K562 (cell line): Measurements from ENCODE around the gene RAMAC. TPM values are rescaled to one million over a fixed set of nuclear protein-coding genes. Genes with fewer than 3 reads are reported as not detected.

Source experiments
- ARNT ChIP-seq, 2 experiments: fragments of 450-650 bp; IDR thresholded peaks; 2 replicates each; pipeline ENCODE4 v1.6.1; 2016; ENCODE audit warnings: mild to moderate bottlenecking in 1 of 2
- HMG20B ChIP-seq: fragments of 250-450 bp; sonication (Bioruptor Pico); IDR thresholded peaks from 2 replicates; pipeline ENCODE4 v1.5.0; 2021; ENCODE audit warnings: mild to moderate bottlenecking
- MIER1 ChIP-seq: fragments of 450-650 bp; IDR thresholded peaks from 2 replicates; pipeline ENCODE4 v1.6.1; 2016; ENCODE audit warnings: antibody characterized with exemption, mild to moderate bottlenecking, low read depth
- NCOA2 ChIP-seq, 2 experiments: fragments of 450-650 bp; IDR thresholded peaks; 2 replicates each; pipeline ENCODE4 v1.6.1; 2018; ENCODE audit warnings: mild to moderate bottlenecking in 2 of 2, moderate library complexity in 1 of 2; ENCODE audit not compliant: partially characterized antibody in 2 of 2
- NFYB ChIP-seq: IDR thresholded peaks from 2 replicates; pipeline ENCODE4 v1.6.1; 2011; ENCODE audit warnings: mild to moderate bottlenecking, moderate library complexity; ENCODE audit not compliant: insufficient read length; ENCODE audit errors: extremely low read depth
- PHB2 ChIP-seq: fragments of 450-650 bp; IDR thresholded peaks from 2 replicates; pipeline ENCODE4 v1.6.1; 2017; ENCODE audit warnings: low read depth
- POLR2B ChIP-seq: fragments of 450-650 bp; IDR thresholded peaks from 2 replicates; pipeline ENCODE4 v1.6.1; 2018; ENCODE audit warnings: low read depth; ENCODE audit not compliant: partially characterized antibody
- RAD21 ChIP-seq, 2 experiments: fragments of 250-450 bp in 1 of 2; fragments of 450-650 bp in 1 of 2; sonication (Bioruptor Pico) in 1 of 2; formaldehyde crosslinking in 1 of 2; IDR thresholded peaks in 1 of 2; conservative IDR thresholded peaks in 1 of 2; 2 replicates each; pipeline versions ENCODE4 v1.4.0 to v1.8.0; 2020 to 2022; ENCODE audit warnings: mild to moderate bottlenecking in 2 of 2, moderate library complexity in 1 of 2
- SNRNP70 ChIP-seq: fragments of 200-400 bp; formaldehyde crosslinking; optimal IDR thresholded peaks from 2 replicates; pipeline ENCODE3; 2017; ENCODE audit warnings: low read depth, low read length
- ZFPM2 ChIP-seq: fragments of 250-450 bp; sonication (Bioruptor Pico); IDR thresholded peaks from 2 replicates; pipeline ENCODE4 v1.5.1; 2022; ENCODE audit warnings: mild to moderate bottlenecking
- ZNF668 ChIP-seq: fragments of 250-450 bp; sonication (Bioruptor Pico); IDR thresholded peaks from 2 replicates; pipeline ENCODE4 v1.8.0; 2022; ENCODE audit warnings: mild to moderate bottlenecking, inconsistent platforms
- polyA plus RNA-seq, 8 experiments: library from polyadenylated mRNA; depleted of rRNA in 4 of 8; stranded (reverse) in 5 of 8; unstranded in 3 of 8; fragments of >200 nt; fragmentation: Nextera tagmentation in 2 of 8; fragmentation: Illumina TruSeq in 1 of 8; extraction: Ambion mirVana in 2 of 8; extraction: Trizol in 1 of 8; gene quantifications; 2 replicates each; pipeline versions ENCODE4 v1.2.1 to v1.2.3, GENCODE V29; 2011 to 2014; ENCODE audit warnings: inconsistent platforms in 1 of 8, missing spikeins in 1 of 8
- total RNA-seq, 7 experiments: library from RNA; depleted of rRNA in 6 of 7; stranded (reverse); fragments of >200 nt in 6 of 7; fragmentation: Illumina TruSeq in 2 of 7; extraction: Trizol in 2 of 7; gene quantifications; 2 replicates each; pipeline versions ENCODE4 v1.2.1 to v1.2.3, GENCODE V29; 2011 to 2021; ENCODE audit warnings: low replicate concordance in 1 of 7
- TF ChIP-seq, protein P1 (sequence below): fragments of 250-450 bp; sonication (Bioruptor Pico); IDR thresholded peaks from 2 replicates; pipeline ENCODE4 v1.5.0; 2020; ENCODE audit warnings: mild to moderate bottlenecking
- TF ChIP-seq, protein P2 (sequence below): sonication (generic); formaldehyde crosslinking; IDR thresholded peaks from 2 replicates; pipeline ENCODE4 v1.8.0; 2022; ENCODE audit warnings: mild to moderate bottlenecking, missing genetic modification reagents
- TF ChIP-seq, protein P3 (sequence below): fragments of 250-450 bp; sonication (Bioruptor Pico); IDR thresholded peaks from 2 replicates; pipeline ENCODE4 v1.8.0; 2021; ENCODE audit warnings: borderline replicate concordance, mild to moderate bottlenecking, moderate library complexity; ENCODE audit not compliant: poor library complexity, severe bottlenecking
- TF ChIP-seq, protein P4 (sequence below): fragments of 250-450 bp; sonication (Bioruptor Pico); IDR thresholded peaks from 2 replicates; pipeline ENCODE4 v1.4.0; 2020; ENCODE audit warnings: mild to moderate bottlenecking, moderate library complexity
- TF ChIP-seq, protein P5 (sequence below): fragments of 150-350 bp; conservative IDR thresholded peaks from 2 replicates; pipeline ENCODE4 v1.6.1; 2014; ENCODE audit warnings: low read length
- TF ChIP-seq, protein P6 (sequence below): sonication (generic); formaldehyde crosslinking; IDR thresholded peaks from 2 replicates; pipeline ENCODE4 v1.8.1; 2023; ENCODE audit warnings: mild to moderate bottlenecking, missing genetic modification reagents
- TF ChIP-seq, protein P7 (sequence below): sonication (generic); formaldehyde crosslinking; IDR thresholded peaks from 2 replicates; pipeline ENCODE4 v1.8.1; 2023; ENCODE audit warnings: mild to moderate bottlenecking, missing genetic modification reagents, moderate library complexity

RAMAC gene
- total and polyA plus RNA-seq, 9 of the 15 experiments (the other 6 are each of a cell fraction or from before 2014, with no cell fraction given) = 26.9 to 108 (median 38.4) TPM

DNA sequence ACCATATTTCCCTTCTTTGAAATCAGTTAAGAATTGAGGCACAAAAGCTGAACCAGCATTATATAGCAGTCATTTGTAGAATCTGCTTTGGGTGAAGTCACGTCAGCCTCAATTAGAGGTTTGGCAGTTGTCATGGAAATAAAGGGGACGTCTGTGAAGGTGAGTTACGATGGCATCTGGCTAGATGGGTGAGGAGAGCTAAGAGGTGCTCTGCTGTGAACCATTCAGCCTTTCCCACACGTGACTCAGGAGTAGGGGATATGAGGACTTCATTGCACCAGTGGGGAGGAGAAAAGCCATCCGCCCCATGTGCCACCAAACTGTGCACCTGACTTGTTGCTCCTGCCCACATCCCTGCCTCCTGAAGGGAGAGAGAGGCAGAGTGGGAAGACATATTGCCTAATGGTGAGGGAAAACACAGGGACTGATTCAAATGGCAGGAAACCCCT, 28.2 kb downstream of the RAMAC start (continued):
- TF ChIP-seq, protein P1, sequence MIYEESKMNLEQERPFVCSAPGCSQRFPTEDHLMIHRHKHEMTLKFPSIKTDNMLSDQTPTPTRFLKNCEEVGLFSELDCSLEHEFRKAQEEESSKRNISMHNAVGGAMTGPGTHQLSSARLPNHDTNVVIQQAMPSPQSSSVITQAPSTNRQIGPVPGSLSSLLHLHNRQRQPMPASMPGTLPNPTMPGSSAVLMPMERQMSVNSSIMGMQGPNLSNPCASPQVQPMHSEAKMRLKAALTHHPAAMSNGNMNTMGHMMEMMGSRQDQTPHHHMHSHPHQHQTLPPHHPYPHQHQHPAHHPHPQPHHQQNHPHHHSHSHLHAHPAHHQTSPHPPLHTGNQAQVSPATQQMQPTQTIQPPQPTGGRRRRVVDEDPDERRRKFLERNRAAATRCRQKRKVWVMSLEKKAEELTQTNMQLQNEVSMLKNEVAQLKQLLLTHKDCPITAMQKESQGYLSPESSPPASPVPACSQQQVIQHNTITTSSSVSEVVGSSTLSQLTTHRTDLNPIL (CRISPR knock-in tag) = no peak
- TF ChIP-seq, protein P2, sequence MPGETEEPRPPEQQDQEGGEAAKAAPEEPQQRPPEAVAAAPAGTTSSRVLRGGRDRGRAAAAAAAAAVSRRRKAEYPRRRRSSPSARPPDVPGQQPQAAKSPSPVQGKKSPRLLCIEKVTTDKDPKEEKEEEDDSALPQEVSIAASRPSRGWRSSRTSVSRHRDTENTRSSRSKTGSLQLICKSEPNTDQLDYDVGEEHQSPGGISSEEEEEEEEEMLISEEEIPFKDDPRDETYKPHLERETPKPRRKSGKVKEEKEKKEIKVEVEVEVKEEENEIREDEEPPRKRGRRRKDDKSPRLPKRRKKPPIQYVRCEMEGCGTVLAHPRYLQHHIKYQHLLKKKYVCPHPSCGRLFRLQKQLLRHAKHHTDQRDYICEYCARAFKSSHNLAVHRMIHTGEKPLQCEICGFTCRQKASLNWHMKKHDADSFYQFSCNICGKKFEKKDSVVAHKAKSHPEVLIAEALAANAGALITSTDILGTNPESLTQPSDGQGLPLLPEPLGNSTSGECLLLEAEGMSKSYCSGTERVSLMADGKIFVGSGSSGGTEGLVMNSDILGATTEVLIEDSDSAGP (CRISPR knock-in tag) = no peak
- TF ChIP-seq, protein P3, sequence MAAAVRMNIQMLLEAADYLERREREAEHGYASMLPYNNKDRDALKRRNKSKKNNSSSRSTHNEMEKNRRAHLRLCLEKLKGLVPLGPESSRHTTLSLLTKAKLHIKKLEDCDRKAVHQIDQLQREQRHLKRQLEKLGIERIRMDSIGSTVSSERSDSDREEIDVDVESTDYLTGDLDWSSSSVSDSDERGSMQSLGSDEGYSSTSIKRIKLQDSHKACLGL (CRISPR knock-in tag) = no peak
- no peak for TF ChIP-seq SNRNP70
- no peak for TF ChIP-seq MIER1
- TF ChIP-seq, protein P4, sequence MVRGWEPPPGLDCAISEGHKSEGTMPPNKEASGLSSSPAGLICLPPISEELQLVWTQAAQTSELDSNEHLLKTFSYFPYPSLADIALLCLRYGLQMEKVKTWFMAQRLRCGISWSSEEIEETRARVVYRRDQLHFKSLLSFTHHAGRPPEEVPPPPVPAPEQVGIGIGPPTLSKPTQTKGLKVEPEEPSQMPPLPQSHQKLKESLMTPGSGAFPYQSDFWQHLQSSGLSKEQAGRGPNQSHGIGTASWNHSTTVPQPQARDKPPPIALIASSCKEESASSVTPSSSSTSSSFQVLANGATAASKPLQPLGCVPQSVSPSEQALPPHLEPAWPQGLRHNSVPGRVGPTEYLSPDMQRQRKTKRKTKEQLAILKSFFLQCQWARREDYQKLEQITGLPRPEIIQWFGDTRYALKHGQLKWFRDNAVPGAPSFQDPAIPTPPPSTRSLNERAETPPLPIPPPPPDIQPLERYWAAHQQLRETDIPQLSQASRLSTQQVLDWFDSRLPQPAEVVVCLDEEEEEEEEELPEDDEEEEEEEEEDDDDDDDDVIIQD (CRISPR knock-in tag) = no peak
- TF ChIP-seq POLR2B = peak; percentile 23
- no peak for TF ChIP-seq NCOA2 (IDR thresholded peaks at IDR 0.05; ENCODE audit: partially characterized antibody in 2 of 2)
- TF ChIP-seq NFYB = no peak
- TF ChIP-seq ZNF668 = no peak
- no peak for TF ChIP-seq ZFPM2 (CRISPR knock-in tag)
- TF ChIP-seq HMG20B = no peak
- no peak for TF ChIP-seq ARNT (IDR thresholded peaks at IDR 0.05)
- TF ChIP-seq, protein P5, sequence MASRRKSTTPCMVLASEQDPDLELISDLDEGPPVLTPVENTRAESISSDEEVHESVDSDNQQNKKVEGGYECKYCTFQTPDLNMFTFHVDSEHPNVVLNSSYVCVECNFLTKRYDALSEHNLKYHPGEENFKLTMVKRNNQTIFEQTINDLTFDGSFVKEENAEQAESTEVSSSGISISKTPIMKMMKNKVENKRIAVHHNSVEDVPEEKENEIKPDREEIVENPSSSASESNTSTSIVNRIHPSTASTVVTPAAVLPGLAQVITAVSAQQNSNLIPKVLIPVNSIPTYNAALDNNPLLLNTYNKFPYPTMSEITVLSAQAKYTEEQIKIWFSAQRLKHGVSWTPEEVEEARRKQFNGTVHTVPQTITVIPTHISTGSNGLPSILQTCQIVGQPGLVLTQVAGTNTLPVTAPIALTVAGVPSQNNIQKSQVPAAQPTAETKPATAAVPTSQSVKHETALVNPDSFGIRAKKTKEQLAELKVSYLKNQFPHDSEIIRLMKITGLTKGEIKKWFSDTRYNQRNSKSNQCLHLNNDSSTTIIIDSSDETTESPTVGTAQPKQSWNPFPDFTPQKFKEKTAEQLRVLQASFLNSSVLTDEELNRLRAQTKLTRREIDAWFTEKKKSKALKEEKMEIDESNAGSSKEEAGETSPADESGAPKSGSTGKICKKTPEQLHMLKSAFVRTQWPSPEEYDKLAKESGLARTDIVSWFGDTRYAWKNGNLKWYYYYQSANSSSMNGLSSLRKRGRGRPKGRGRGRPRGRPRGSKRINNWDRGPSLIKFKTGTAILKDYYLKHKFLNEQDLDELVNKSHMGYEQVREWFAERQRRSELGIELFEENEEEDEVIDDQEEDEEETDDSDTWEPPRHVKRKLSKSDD = no peak
- TF ChIP-seq, protein P6, sequence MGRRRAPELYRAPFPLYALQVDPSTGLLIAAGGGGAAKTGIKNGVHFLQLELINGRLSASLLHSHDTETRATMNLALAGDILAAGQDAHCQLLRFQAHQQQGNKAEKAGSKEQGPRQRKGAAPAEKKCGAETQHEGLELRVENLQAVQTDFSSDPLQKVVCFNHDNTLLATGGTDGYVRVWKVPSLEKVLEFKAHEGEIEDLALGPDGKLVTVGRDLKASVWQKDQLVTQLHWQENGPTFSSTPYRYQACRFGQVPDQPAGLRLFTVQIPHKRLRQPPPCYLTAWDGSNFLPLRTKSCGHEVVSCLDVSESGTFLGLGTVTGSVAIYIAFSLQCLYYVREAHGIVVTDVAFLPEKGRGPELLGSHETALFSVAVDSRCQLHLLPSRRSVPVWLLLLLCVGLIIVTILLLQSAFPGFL (CRISPR knock-in tag) = no peak
- TF ChIP-seq PHB2 = no peak
- TF ChIP-seq RAD21 (CRISPR knock-in tag; conservative IDR thresholded peaks at IDR 0.05 in 1 of 2, IDR thresholded peaks at IDR 0.05 in 1 of 2) = no peak
- TF ChIP-seq, protein P7, sequence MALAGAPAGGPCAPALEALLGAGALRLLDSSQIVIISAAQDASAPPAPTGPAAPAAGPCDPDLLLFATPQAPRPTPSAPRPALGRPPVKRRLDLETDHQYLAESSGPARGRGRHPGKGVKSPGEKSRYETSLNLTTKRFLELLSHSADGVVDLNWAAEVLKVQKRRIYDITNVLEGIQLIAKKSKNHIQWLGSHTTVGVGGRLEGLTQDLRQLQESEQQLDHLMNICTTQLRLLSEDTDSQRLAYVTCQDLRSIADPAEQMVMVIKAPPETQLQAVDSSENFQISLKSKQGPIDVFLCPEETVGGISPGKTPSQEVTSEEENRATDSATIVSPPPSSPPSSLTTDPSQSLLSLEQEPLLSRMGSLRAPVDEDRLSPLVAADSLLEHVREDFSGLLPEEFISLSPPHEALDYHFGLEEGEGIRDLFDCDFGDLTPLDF (CRISPR knock-in tag) = no peak
